HG03354 (cell line): Measurements from ENCODE around the gene TMC7.
"Not testable (repeated sequence)": the region's sequence is repeated elsewhere in the genome, so short reads cannot be mapped to it uniquely, and the experiment has no call there.

Experiments used
- ATAC-seq: cut with Tn5 transposase; IDR thresholded peaks from one replicate; pipeline ENCODE4 v1.9.1; 2021; ENCODE audit warnings: mild to moderate bottlenecking; ENCODE audit not compliant: unreplicated experiment, poor library complexity, severe bottlenecking

TMC7 gene

DNA sequence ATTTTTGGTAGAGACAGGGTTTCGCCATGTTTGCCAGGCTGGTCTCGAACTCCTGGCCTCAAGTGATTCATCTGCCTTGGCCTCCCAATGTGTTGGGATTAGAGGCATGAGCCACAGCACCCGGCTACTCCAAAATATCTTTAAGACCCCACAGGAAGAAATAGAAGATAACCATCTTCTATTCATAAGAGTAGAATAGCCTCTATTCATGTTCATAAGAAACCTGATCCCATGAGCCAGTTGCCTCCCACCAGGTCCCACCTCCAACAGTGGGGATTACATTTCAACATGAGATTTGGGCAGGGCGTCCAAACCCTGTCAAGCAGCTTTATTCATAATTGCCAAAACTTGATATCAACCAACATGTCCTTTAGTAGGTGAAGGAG is 13.9 kb upstream of the TMC7 start:
- no peak for ATAC-seq

DNA sequence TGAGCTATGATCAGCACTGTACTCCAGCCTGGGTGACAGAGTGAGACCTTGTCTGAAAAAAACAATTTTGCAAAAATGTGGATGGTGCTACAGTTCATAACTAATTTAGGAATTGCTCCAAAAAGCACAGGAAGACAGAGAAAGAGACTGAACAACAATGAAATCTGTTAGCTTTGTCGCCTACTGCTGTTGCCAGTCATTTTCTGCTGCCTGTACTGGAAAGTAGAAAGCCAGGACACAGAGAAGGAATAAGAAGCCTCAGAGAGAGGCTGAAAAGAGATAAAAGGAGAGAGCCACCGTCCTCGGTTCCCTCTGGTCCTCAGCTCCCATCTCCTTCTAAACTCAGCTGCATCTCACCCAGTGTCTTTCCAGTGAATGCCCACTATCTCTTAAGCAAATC is 8.6 kb upstream of the TMC7 start:
- no peak for ATAC-seq

DNA sequence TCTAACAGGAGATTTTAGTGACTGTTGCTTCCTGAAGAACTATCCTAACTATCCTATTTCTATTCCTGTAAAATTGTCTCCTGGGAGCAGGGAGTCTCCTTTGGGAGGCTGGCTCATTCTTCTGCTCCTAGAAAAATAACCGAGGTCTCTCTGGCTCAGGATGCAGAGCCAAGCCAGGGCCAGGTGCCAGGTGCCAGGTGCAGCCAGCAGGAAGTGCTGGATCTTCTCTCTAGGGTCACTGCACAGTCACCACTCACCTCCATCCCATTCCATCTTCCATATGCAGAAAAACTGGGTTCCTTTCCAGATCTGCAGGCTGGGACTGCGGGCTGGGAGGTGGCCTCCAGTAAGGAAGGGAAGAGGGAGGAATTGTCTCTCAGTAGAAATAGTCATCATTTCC is 3.8 kb upstream of the TMC7 start:
- ATAC-seq, result no peak

DNA sequence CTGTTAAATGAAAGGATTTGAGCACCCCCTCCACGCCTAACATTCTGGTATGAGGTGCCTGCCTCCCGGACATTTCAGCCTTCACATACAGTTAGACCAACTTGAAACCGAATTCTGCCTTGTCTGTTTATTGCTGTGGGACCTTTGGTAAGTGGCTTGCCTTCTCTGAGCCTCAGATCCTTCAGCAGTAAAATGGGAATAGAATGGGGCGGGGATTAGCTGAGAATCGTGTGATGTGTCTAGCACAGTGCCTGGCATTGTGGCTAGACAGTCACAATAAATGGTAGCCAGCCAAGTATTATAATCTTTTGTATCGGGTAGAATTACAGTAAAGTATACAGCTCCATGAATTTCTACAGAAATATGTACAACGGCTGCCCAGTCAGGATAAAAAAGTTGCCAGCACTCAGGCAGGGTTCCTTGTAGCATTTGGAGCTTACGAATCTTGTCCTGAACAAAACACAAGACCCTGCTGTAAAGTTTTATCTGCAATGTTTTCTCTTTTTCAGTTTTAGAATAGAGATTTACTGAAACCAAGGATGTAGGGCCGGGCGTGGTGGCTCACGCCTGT is 786 bp downstream of the TMC7 start:
- ATAC-seq, result no peak

DNA sequence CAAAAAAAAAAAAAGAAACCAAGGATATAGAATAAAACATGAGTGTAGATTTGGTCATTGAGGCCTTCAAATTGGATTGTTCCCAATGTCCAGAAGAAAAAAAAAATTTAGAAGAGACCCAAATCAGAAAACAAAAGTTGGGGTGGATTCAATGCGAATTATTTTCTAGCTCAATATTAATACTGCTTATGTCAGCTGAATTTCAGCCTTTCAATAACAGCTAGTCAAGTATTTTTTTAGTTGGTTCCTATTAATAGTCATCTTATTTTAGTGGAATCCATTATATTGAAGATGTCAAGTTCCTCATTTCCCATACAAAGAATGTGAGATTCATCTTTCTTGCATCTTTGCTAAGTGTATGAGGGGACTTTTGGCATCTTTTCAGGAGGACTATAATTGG is 1.5 kb downstream of the TMC7 start:
- not testable (repeated sequence) for ATAC-seq

DNA sequence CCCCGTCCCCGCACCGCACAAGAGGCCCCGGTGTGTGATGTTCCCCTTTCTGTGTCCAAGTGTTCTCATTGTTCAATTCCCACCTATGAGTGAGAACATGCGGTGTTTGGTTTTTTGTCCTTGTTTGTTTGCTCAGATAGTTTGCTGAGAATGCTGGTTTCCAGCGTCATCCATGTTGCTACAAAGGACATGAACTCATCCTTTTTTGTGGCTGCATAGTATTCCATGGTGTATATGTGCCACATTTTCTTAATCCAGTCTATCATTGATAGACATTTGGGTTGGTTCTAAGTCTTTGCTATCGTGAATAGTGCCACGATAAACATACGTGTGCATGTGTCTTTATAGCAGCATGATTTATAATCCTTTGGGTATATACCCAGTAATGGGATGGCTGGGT is 8.0 kb downstream of the TMC7 start:
- ATAC-seq, result not testable (repeated sequence)

DNA sequence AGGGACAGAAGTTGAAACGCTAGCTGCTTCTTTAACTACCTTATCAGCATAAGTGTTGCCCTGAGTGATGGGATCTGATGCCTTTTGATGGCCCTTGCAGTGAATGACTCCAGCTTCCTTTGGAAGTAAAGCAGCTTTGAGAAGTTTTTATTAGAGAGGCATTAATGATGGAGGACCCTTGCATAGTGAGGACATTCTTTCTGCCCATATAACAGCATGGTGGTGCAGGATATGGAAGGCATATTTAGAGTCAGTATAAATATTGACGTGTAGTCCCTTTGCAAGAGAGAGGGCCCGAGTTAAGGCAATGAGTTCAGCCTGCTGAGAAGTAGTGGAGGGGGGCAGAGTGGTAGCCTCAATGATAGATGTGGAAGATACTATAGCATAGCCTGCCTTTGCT is 9.8 kb downstream of the TMC7 start:
- not testable (repeated sequence) for ATAC-seq

DNA sequence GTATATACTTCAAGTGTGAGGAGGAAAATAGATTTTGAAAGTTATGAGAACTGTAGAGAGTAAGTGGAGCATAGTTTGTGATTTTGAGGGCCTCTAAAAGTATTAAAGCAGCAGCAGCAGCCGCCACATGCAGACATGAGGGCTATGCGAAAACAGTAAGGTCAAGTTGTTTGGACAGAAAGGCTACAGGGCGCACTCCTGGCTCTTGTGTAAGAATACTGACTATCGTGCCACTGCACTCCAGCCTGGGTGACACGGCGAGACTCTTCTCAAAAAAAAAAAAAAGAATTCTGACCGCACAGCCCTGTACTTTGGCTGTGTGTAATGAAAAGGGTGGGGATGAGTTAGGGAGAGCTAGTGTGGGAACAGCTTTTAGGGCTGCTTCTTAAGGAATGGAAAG is 10.4 kb downstream of the TMC7 start:
- ATAC-seq, result not testable (repeated sequence)

DNA sequence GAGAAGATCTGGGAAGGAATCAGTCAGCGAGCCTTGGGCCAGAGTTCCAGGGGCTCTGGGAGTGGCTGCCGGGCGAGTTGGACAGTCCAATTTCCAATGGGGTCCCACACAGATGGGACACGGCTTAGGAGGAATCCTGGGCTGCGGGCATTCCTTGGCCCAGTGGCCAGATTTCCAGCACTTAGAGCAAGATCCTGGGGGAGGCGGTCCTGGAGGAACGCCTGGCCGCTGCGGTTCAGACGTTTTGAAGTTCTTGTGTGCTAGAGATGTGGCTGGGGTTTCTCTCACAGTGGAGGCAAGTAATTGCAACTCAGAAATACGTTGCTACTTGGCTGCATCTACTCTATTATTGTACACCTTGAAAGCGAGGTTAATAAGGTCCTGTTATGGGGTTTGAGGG is 11.7 kb downstream of the TMC7 start:
- not testable (repeated sequence) for ATAC-seq

DNA sequence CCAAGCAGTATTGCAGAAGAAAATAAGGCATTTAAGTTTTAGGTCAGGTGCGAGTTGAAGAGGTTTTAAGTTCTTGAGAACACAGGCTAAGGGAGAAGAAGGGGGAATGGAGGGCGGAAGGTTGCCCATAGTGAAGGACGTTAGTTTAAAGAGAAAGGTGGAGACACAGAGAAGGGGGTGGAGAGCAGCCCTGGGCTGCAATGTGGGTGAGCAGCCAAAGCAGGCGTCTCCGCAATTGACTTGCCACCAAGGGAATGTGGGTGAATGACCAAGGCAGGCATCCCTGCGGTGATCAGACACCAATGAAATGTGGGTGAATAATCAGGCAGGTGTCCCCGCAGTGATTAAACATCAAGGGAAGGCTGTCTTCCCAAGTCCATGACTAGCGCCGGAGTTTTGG is 12.8 kb downstream of the TMC7 start:
- ATAC-seq, result not testable (repeated sequence)

DNA sequence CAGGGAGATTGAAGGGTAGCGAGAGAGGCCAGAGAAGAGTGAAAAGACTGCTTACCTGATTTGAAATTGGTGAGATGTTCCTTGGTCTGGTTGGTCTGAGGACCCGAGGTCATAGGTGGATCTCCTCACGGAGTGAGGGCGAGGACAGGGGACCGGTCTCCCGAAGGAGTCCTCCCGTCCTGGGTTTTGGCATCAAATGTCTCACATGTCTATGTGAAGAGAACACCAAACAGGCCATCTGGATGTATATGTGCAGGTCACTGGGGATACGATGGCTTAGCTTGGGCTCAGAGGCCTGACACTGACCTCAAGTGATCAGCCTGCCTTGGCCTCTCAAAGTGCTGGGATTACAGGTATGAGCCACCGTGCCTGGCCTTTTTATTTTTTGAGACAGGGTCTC is 13.3 kb downstream of the TMC7 start:
- ATAC-seq, result not testable (repeated sequence)

DNA sequence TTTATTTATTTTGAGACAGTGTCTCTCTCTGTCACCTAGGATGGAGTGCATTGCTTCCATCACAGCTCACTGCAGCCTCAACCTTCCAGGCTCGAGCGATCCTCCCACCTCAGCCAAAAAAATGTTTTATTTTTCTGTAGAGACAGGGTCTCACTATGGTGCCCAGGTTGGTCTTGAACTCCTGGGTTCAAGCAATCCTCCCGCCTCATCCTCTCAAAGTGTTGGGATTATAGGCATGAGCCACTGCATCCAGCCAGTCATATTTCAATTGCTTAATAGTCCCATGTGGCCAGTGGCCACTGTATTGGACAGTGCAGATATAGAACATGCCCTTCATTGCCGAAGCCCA is 15.3 kb downstream of the TMC7 start:
- no peak for ATAC-seq

DNA sequence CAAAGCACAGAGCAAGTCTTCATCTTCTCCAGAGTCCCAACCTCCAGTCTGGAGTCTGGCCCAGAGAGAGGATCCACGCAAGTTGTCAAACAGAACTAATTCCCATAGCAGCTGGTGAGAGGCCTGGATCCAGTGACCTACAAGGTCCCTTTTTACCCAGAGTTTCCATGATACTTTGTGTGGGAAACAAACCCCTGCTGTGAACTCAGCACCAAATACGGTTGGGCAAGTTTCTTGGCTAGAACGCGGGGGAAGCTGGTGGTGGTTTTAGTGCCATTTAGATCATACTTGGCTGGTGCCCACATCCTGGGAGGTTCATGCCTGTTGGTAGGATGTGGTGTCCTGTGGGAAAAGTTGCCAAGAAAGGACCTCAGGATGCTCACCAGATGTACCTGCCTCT is 18.1 kb downstream of the TMC7 start:
- no peak for ATAC-seq

DNA sequence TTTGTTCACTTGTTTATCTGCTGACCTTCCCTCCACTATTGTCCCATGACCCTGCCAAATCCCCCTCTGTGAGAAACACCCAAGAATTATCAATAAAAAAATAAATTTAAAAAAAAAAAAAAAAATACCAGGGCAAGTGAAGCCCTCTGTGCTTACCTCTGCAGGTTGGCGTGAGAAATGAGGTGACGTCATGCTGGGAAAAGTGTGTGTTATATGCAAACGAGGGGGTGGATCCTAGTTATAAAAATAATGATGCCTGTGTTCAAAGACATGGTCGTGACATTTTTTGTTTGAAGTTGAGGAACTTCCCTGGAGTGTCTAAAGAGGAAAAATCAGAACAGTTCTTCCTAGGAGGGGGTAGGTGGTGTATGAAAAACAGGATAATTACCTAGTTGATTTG is 20.2 kb downstream of the TMC7 start:
- ATAC-seq, result no peak

DNA sequence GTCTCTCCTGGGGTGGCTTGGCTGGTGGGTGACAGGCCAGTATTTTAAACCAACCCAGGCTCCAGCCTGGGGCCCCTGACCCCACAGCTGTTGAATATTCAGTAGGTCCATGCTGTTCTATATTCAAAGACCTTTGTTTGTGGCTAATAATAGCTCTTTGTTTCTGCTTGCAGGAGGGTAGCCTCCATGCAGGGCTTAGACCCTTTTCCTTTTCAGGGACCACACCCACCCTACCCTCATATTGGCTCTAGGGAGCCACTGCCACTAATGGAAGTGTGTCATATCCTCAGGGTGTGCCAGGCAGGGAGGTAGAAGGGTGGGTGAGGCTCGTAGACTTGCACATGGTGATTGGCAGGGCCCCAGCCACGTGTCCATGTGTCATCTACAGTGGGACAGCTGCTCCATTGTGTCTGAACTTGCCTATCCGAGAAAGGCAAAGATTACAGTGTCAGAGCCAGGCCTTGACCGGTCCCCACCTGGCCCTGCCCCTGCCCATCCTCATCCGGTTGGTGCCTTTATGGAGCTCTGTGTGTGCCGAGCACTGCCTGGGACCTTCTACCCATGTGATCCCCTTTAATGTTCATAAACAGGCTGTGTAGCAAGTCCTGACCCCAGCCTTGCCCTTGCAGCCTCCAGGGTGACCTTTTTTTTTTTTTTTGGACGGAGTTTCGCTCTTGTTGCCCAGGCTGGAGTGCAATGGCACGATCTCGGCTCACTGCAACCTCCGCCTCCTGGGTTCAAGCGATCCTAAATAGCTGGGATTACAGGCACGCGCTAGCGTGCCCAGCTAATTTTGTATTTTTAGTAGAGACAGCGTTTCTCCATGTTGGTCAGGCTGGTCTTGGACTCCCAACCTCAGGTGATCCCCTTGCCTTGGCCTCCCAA is 22.1 kb downstream of the TMC7 start:
- ATAC-seq, result no peak

DNA sequence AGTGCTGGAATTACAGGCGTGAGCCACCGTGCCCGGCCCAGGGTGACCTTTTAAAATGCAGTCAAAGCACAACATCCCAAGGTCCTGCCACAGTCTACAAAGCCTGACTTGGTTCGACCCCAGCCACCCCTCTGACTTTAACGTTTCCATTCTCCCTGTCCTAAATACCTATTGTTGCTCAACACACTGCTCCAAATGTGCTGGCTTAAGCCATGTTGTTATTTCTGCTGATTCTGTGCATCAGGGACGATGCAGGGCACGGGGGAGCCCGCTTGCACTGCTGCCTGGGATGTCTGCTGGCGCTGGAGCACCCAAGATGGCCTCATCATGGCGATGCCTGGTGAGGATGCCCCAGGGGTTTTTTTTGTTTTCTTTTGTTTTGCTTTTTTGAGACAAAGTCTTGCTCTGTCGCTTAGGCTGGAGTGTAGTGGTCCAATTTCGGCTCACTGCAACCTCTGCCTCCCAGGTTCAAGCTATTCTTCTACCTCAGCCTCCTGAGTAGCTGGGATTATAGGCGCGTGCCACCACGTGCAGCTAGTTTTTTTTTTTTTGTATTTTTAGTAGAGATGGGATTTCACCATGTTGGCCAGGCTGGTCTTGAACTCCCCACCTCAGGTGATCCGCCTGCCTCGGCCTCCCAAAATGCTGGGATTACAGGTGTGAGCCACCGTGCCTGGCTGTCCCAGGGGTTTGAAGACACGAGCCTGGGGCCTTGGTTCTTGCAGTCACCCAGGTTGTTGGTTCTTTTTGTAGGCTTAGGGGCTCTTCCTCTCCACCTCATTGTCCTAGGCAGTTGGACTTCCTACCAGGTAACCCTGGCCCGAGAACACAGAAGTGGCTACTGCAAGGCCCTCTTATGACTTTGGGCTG is 22.9 kb downstream of the TMC7 start:
- no peak for ATAC-seq

DNA sequence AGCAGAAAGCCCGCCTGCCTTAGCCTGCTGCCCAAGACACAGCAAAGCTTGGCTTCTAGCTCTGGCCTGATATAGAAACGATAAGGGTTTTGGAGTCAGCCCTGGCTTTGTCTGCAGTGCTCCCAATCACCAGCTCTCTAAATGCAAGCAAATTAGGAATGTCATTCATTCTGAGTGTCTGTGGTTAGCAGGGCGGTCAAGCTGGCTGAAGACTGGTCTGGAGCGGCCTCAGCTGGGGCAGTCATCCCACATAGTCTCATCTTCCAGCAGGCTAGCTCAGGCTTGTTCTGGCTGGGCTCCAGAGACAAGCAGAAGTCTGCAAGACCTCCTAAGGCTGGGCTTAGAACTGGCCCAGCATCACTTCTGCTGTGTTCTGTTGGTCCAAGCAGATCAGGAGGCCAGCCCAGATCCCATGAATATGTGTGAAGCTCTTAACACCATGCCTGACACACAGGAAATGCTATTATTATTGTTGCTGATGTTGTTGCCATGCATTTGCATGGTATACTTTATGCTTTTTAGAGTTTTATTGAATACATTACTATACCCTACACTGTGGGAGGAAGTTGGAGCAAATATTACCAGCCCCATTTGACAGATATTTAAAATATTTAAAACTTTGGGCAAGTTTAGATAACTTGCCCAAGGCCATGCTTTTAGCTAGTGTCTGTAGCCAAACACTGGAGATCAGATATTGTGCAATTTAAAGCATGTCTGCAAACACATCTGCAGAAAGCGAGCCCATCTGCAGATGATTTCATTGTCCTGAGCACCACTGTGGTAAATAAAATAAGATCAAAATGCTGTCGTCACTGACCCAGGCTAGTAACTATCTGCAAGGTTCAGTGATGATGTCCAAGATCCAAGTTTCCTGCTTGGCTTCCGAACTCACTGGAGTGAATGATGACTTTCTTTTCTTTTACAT is 24.8 kb downstream of the TMC7 start:
- no peak for ATAC-seq

DNA sequence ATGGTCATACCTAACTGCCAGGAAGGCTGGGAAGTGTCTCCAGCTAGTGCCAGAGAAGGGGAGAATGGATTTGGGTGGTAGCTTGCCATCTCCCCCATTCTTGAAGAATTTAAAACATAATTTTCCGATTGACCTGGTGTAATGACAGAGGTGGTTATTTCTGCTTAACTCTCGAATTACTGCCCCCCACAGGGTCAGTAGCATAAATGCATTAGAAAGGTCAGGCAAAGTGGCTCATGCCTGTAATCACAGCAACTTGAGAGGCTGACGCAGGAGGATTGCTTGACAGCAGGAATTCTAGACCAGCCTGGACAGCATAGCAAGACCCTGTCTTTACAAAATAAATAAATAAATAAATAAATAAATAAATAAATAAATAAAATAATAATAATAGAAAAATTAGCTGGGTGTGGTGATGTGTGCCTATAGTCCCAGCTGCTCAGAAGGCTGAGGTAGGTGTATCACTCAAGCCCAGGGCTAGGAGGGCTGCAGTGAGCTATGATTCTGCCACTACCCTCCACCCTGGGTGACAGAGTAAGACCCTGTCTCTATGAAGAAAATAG is 27.5 kb downstream of the TMC7 start:
- ATAC-seq, result no peak

DNA sequence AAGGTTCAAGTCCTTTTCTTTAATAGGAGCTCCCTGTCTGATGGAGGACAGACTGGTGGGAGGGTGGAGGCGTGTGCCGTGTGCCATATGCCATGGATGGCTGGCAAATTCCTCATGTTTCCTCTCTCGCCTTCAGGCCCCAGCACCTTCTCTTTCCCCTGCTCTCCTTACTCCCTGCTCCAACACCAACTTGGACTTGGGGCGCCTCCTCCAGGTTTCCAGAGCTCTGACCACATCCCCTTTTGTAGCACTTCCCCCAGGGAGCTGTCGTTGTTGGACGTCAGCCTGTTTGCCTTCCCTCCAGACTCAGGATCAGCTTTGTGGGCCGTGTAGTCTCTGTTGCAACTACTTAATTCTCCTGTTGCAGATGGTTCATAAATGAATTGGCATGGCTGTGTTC is 30.7 kb downstream of the TMC7 start:
- no peak for ATAC-seq
